ENCODE measurements around the gene NFKBIA. TPM values are rescaled to one million over a fixed set of nuclear protein-coding genes. Genes with fewer than 3 reads are reported as not detected.
"Not testable (repeated sequence)": the region's sequence is repeated elsewhere in the genome, so short reads cannot be mapped to it uniquely, and the experiment has no call there.

Gene NFKBIA
- polyA plus RNA-seq, 1 donor: 45.0 TPM

GRCh38 chr14:35368583-35369392 is 35.8 kb downstream of the NFKBIA start:
- DNase-seq: no peak

GRCh38 chr14:35368139-35368460 is 36.4 kb downstream of the NFKBIA start:
- no peak for DNase-seq

- no peak for DNase-seq
Observed at GRCh38 chr14:35367056-35367372, 37.5 kb downstream of the NFKBIA start.

- no peak for DNase-seq
Observed at GRCh38 chr14:35366521-35366976, 38.0 kb downstream of the NFKBIA start.

GRCh38 chr14:35366056-35366451 is 38.5 kb downstream of the NFKBIA start:
- no peak for DNase-seq

GRCh38 chr14:35365130-35366055 is 39.2 kb downstream of the NFKBIA start:
- DNase-seq: no peak

- no peak for DNase-seq
Observed at GRCh38 chr14:35362911-35363374, 41.6 kb downstream of the NFKBIA start.

- no peak for DNase-seq
Observed at GRCh38 chr14:35362450-35362849, 42.1 kb downstream of the NFKBIA start.

GRCh38 chr14:35361141-35361480 is 43.4 kb downstream of the NFKBIA start:
- DNase-seq: no peak

- DNase-seq: not testable (repeated sequence)
Observed at GRCh38 chr14:35359655-35360054, 44.9 kb downstream of the NFKBIA start.

- DNase-seq: no peak
Observed at GRCh38 chr14:35355981-35356841, 48.3 kb downstream of the NFKBIA start.

- DNase-seq: not testable (repeated sequence)
Observed at GRCh38 chr14:35355235-35355634, 49.3 kb downstream of the NFKBIA start.

- no peak for DNase-seq
Observed at GRCh38 chr14:35353409-35354172, 51.0 kb downstream of the NFKBIA start.

- DNase-seq: no peak
Observed at GRCh38 chr14:35352274-35353233, 52.0 kb downstream of the NFKBIA start.

- DNase-seq: no peak
Observed at GRCh38 chr14:35351897-35352273, 52.7 kb downstream of the NFKBIA start.

Other genes starting within 250 kb of the NFKBIA start
- gene PSMA6, start 112.4 kb downstream of the NFKBIA start, polyA plus RNA-seq (ENCODE audit: insufficient read length): 178 TPM
- gene INSM2, start 129.4 kb upstream of the NFKBIA start, polyA plus RNA-seq (ENCODE audit: insufficient read length): not detected